ENCODE data around the gene STXBP6. TPM values are rescaled to one million over a fixed set of nuclear protein-coding genes. Genes with fewer than 3 reads are reported as not detected.

Gene STXBP6
- total and polyA plus RNA-seq, 2 of the 13 experiments (the other 11 are each of a cell fraction or from before 2014, with no cell fraction given), result 35.3 to 42.8 TPM

GRCh38 chr14:24838945-24839616 lies 210.9 kb downstream of the STXBP6 start (continued):
- TF ChIP-seq ZSCAN5A (CRISPR knock-in tag; IDR thresholded peaks at IDR 0.05; ENCODE audit: borderline replicate concordance), result 0 out of 2 replicates have a peak, but pooled peaks have one; percentile 11
- TF ChIP-seq SNAPC4 (CRISPR knock-in tag; IDR thresholded peaks at IDR 0.05), result peak; percentile 74; the same call in 1 of the 2 replicates
- no peak for TF ChIP-seq ZBTB21 (CRISPR knock-in tag; IDR thresholded peaks at IDR 0.05)
- TF ChIP-seq ZNF577 (CRISPR knock-in tag; IDR thresholded peaks at IDR 0.05; ENCODE audit: borderline replicate concordance, low read depth), result no peak
- no peak for TF ChIP-seq HOXA7 (CRISPR knock-in tag; IDR thresholded peaks at IDR 0.05)
- TF ChIP-seq MIER2 (CRISPR knock-in tag; IDR thresholded peaks at IDR 0.05), result peak; percentile 60; the same call in 1 of the 2 replicates
- no peak for TF ChIP-seq ZFP90 (CRISPR knock-in tag; IDR thresholded peaks at IDR 0.05; ENCODE audit: borderline replicate concordance)
- TF ChIP-seq DBP (CRISPR knock-in tag; IDR thresholded peaks at IDR 0.05; ENCODE audit: not compliant biosample characterization), result no peak
- TF ChIP-seq KDM4B (CRISPR knock-in tag; IDR thresholded peaks at IDR 0.05), result no peak
- TF ChIP-seq JDP2 (CRISPR knock-in tag; IDR thresholded peaks at IDR 0.05; ENCODE audit: borderline replicate concordance), result no peak
- no peak for TF ChIP-seq SMARCE1 (IDR thresholded peaks at IDR 0.05; ENCODE audit: borderline replicate concordance)
- no peak for TF ChIP-seq KLF16 (CRISPR knock-in tag; IDR thresholded peaks at IDR 0.05)
- no peak for TF ChIP-seq NFIB (CRISPR knock-in tag; IDR thresholded peaks at IDR 0.05; ENCODE audit: borderline replicate concordance)
- no peak for TF ChIP-seq TFE3 (CRISPR knock-in tag; IDR thresholded peaks at IDR 0.05)
- TF ChIP-seq U2AF2 (IDR thresholded peaks at IDR 0.05; ENCODE audit: low read depth, low read length), result no peak
- peak; percentile 51; the same call in 1 of the 2 replicates for TF ChIP-seq ZNF644 (CRISPR knock-in tag; IDR thresholded peaks at IDR 0.05; ENCODE audit: low read depth)
- TF ChIP-seq ZNF878 (CRISPR knock-in tag; IDR thresholded peaks at IDR 0.05), result peak; percentile 20; the same call in 1 of the 2 replicates
- 0 out of 2 replicates have a peak, but pooled peaks have one; percentile 2 for TF ChIP-seq RCOR2 (CRISPR knock-in tag; IDR thresholded peaks at IDR 0.05)
- TF ChIP-seq SNAPC2 (CRISPR knock-in tag; IDR thresholded peaks at IDR 0.05), result peak; percentile 60; the same call in 1 of the 2 replicates
- no peak for TF ChIP-seq ZNF382 (CRISPR knock-in tag; IDR thresholded peaks at IDR 0.05; ENCODE audit: borderline replicate concordance)
- no peak for TF ChIP-seq ZFP36L1 (CRISPR knock-in tag; IDR thresholded peaks at IDR 0.05)

Data from HepG2 (cell line).